Measurements from ENCODE around the gene BANP.
A peak's percentile ranks its signal among the peaks of the same experiment; 100 is the strongest.

Gene BANP

GRCh38 chr16:88066234-88066633 lies 115.0 kb downstream of the BANP start:
- TF ChIP-seq, protein P1, sequence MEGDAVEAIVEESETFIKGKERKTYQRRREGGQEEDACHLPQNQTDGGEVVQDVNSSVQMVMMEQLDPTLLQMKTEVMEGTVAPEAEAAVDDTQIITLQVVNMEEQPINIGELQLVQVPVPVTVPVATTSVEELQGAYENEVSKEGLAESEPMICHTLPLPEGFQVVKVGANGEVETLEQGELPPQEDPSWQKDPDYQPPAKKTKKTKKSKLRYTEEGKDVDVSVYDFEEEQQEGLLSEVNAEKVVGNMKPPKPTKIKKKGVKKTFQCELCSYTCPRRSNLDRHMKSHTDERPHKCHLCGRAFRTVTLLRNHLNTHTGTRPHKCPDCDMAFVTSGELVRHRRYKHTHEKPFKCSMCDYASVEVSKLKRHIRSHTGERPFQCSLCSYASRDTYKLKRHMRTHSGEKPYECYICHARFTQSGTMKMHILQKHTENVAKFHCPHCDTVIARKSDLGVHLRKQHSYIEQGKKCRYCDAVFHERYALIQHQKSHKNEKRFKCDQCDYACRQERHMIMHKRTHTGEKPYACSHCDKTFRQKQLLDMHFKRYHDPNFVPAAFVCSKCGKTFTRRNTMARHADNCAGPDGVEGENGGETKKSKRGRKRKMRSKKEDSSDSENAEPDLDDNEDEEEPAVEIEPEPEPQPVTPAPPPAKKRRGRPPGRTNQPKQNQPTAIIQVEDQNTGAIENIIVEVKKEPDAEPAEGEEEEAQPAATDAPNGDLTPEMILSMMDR (IDR thresholded peaks at IDR 0.05; ENCODE audit: extremely low read depth, insufficient read depth, missing control alignments), result no peak
- DNase-seq (ENCODE audit: low spot score), result no peak
- in situ Hi-C loops (cut with MboI; ENCODE audit: low pct_unique_long_range_greater_than_20kb, low sequenced_read_pairs, unreplicated experiment), result no loop called here

GRCh38 chr16:88066680-88067529 lies 115.7 kb downstream of the BANP start:
- in situ Hi-C loops (cut with MboI; ENCODE audit: low pct_unique_long_range_greater_than_20kb, low sequenced_read_pairs, unreplicated experiment), result no loop called here
- DNase-seq (ENCODE audit: low spot score), result no peak
- TF ChIP-seq, protein P1 (IDR thresholded peaks at IDR 0.05; ENCODE audit: extremely low read depth, insufficient read depth, missing control alignments), result no peak

DNA sequence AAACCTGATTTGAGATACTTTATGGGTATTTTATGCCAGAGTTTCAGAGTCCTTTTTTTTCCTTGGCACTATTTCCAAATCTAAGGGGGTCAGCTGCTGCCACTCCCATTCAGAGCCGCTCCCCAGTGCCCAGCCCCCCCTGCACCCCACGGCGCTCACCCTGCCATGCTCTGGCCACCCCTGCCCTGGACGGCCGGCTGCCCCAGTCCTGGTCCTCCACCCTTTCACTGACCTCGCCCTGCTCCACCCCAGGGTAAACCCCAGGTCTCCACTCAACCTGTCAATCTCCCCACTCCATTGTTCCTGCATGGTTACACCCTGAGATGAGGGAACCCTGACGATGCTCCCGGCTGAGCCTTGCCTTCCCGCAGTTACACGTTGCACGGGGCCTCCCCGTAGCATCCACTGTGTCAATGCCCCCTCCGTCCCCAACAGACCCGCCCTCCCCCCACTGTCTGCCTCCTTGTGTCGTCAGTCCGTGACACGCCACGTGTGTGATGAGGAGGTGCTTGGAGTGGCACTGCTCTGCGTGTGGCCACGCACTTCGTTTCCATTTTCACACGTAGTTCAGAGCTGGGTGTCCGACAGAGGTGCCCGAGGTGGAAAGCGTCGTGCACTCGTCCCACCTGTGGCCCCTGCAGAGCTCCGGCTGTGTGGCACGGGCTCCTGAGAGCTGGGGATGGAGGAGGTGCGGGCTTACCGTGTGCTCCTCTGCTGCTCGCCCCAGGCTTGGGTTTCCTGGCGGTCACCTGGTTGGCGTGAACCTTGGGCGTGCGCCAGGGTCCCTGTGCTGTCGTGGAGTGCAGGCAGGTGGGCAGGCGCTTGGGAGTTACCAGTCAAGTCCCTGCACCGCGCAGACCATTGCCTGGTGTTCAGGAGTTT lies 116.5 kb downstream of the BANP start:
- TF ChIP-seq, protein P1 (IDR thresholded peaks at IDR 0.05; ENCODE audit: extremely low read depth, insufficient read depth, missing control alignments), result no peak
- in situ Hi-C loops (cut with MboI; ENCODE audit: low pct_unique_long_range_greater_than_20kb, low sequenced_read_pairs, unreplicated experiment), result no loop called here
- no peak for DNase-seq (ENCODE audit: low spot score)

DNA sequence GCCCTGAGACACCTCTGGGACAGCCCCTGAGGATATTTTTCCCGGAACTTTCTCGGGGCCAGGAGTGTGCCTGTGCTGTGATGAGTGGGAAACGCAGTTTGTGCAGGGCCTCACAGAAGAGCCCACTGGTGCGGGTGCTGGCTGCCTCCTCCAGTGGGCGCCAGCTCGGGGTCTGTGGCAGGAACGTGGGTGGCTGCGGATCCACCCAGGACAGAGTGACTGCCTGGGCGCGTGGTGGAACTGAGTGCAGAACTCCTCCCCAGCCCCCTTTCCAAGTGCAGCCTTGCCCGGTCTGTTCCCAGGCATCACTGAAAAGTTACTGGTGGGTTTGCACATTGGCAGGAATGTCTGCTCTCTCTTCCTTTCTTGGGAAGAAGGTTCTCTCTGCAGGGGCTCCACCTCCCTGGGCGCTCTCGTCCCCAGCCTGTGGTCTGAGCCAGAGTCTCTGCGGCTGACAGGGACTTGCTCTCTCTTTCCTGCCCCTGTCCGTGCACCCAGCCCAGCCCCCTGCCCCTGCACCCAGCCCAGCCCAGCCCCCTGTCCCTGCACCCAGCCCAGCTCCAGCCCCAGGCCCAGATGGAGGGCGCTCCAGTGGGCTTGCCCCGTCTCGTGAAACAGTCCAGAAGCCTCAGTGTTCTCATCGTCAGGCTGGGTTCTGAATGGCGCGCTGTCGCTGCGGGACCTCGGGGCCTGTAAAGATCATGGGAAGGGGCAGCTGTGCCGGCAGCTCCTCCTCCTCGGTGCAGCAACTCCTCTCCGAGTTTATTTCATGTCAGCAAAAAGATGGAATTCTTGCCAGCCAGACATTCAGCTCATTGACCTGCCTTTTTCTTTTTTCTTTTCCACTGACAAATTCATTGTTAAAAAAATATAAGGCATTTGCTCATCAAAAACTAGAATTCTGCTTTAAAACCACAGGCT lies 117.5 kb downstream of the BANP start:
- DNase-seq (ENCODE audit: low spot score), result no peak
- TF ChIP-seq, protein P1 (IDR thresholded peaks at IDR 0.05; ENCODE audit: extremely low read depth, insufficient read depth, missing control alignments), result no peak
- in situ Hi-C loops (cut with MboI; ENCODE audit: low pct_unique_long_range_greater_than_20kb, low sequenced_read_pairs, unreplicated experiment), result no loop called here

- TF ChIP-seq, protein P1 (IDR thresholded peaks at IDR 0.05; ENCODE audit: extremely low read depth, insufficient read depth, missing control alignments), result no peak
- peak; percentile 94 for DNase-seq (ENCODE audit: low spot score)
- in situ Hi-C loops (cut with MboI; ENCODE audit: low pct_unique_long_range_greater_than_20kb, low sequenced_read_pairs, unreplicated experiment), result no loop called here
These were observed 118.3 kb downstream of the BANP start for GRCh38 chr16:88069397-88070168.

Data from GM13977 (cell line).